ENCODE measurements around the gene NMNAT2.
"Not testable (repeated sequence)": the region's sequence is repeated elsewhere in the genome, so short reads cannot be mapped to it uniquely, and the experiment has no call there.

NMNAT2 gene

GRCh38 chr1:183275322-183275721 lies 142.9 kb downstream of the NMNAT2 start:
- Histone ChIP-seq H3K27ac (ENCODE audit: insufficient read depth, low read length, poor library complexity, severe bottlenecking) (no peak overlapping the region), H3K4me1 (ENCODE audit: control insufficient read depth, insufficient read depth, low read length, poor library complexity, severe bottlenecking) (no peaks in the 10 kb centered on the region), H3K36me3 (ENCODE audit: control insufficient read depth, insufficient read depth, low read length) (no peaks in the 10 kb centered on the region), H3K9me3 (ENCODE audit: control insufficient read depth, low read length) (no peaks in the 10 kb centered on the region), H3K27me3 (replicated peaks; ENCODE audit: control insufficient read depth, insufficient read depth, low read length, poor library complexity, severe bottlenecking) (no peaks in the 10 kb centered on the region), H3K4me3 (ENCODE audit: insufficient read depth, low read depth, low read length, poor library complexity, severe bottlenecking) (no peak overlapping the region)
- no peak for DNase-seq

DNA sequence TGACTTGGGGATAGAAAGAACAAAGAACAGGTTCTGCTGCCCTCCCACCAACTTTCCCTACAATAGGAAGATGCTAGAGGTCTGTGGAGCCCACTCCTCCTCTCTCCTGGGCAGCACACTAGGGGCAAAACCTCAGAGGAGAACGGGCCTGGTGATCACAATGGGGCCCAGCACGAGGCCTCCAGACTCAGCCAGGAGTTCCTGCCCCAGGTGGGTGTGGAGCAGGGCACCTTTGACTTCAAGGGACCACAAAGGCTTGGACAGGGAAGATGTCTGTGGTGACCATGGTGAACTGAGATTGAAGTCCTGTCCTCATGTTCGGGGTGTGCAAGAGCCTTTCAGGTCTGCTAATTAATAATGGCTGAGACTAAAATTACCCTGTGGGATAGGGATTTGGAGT lies 143.3 kb downstream of the NMNAT2 start:
- Histone ChIP-seq H3K27me3 (replicated peaks; ENCODE audit: control insufficient read depth, insufficient read depth, low read length, poor library complexity, severe bottlenecking) (no peaks in the 10 kb centered on the region), H3K9me3 (ENCODE audit: control insufficient read depth, low read length) (no peaks in the 10 kb centered on the region), H3K4me3 (ENCODE audit: insufficient read depth, low read depth, low read length, poor library complexity, severe bottlenecking) (no peak overlapping the region), H3K4me1 (ENCODE audit: control insufficient read depth, insufficient read depth, low read length, poor library complexity, severe bottlenecking) (no peaks in the 10 kb centered on the region), H3K36me3 (ENCODE audit: control insufficient read depth, insufficient read depth, low read length) (no peaks in the 10 kb centered on the region), H3K27ac (ENCODE audit: insufficient read depth, low read length, poor library complexity, severe bottlenecking) (no peak overlapping the region)
- no peak for DNase-seq

- DNase-seq; H3K4me1 ChIP-seq (ENCODE audit: control insufficient read depth, insufficient read depth, low read length, poor library complexity, severe bottlenecking); H3K27ac ChIP-seq (ENCODE audit: insufficient read depth, low read length, poor library complexity, severe bottlenecking); H3K27me3 ChIP-seq (replicated peaks; ENCODE audit: control insufficient read depth, insufficient read depth, low read length, poor library complexity, severe bottlenecking); H3K9me3 ChIP-seq (ENCODE audit: control insufficient read depth, low read length); H3K4me3 ChIP-seq (ENCODE audit: insufficient read depth, low read depth, low read length, poor library complexity, severe bottlenecking); H3K36me3 ChIP-seq (ENCODE audit: control insufficient read depth, insufficient read depth, low read length): not testable (repeated sequence)
Measured at GRCh38 chr1:183273984-183274383, 144.2 kb downstream of the NMNAT2 start.

GRCh38 chr1:183273300-183273699 lies 144.9 kb downstream of the NMNAT2 start:
- no peaks in the 10 kb centered on the region for H3K36me3 ChIP-seq (ENCODE audit: control insufficient read depth, insufficient read depth, low read length)
- no peak for DNase-seq
- no peak overlapping the region for H3K27ac ChIP-seq (ENCODE audit: insufficient read depth, low read length, poor library complexity, severe bottlenecking)
- H3K9me3 ChIP-seq (ENCODE audit: control insufficient read depth, low read length) = no peaks in the 10 kb centered on the region
- no peak overlapping the region for H3K4me3 ChIP-seq (ENCODE audit: insufficient read depth, low read depth, low read length, poor library complexity, severe bottlenecking)
- no peaks in the 10 kb centered on the region for H3K27me3 ChIP-seq (replicated peaks; ENCODE audit: control insufficient read depth, insufficient read depth, low read length, poor library complexity, severe bottlenecking)
- no peaks in the 10 kb centered on the region for H3K4me1 ChIP-seq (ENCODE audit: control insufficient read depth, insufficient read depth, low read length, poor library complexity, severe bottlenecking)

GRCh38 chr1:183272390-183272848 lies 145.8 kb downstream of the NMNAT2 start:
- no peak overlapping the region for H3K4me3 ChIP-seq (ENCODE audit: insufficient read depth, low read depth, low read length, poor library complexity, severe bottlenecking)
- no peaks in the 10 kb centered on the region for H3K27me3 ChIP-seq (replicated peaks; ENCODE audit: control insufficient read depth, insufficient read depth, low read length, poor library complexity, severe bottlenecking)
- H3K36me3 ChIP-seq (ENCODE audit: control insufficient read depth, insufficient read depth, low read length) = no peaks in the 10 kb centered on the region
- H3K27ac ChIP-seq (ENCODE audit: insufficient read depth, low read length, poor library complexity, severe bottlenecking) = no peak overlapping the region
- H3K4me1 ChIP-seq (ENCODE audit: control insufficient read depth, insufficient read depth, low read length, poor library complexity, severe bottlenecking) = no peaks in the 10 kb centered on the region
- no peaks in the 10 kb centered on the region for H3K9me3 ChIP-seq (ENCODE audit: control insufficient read depth, low read length)
- DNase-seq = no peak

- H3K27ac ChIP-seq (ENCODE audit: insufficient read depth, low read length, poor library complexity, severe bottlenecking) = no peak overlapping the region
Measured at GRCh38 chr1:183270541-183271141, 147.5 kb downstream of the NMNAT2 start.

DNA sequence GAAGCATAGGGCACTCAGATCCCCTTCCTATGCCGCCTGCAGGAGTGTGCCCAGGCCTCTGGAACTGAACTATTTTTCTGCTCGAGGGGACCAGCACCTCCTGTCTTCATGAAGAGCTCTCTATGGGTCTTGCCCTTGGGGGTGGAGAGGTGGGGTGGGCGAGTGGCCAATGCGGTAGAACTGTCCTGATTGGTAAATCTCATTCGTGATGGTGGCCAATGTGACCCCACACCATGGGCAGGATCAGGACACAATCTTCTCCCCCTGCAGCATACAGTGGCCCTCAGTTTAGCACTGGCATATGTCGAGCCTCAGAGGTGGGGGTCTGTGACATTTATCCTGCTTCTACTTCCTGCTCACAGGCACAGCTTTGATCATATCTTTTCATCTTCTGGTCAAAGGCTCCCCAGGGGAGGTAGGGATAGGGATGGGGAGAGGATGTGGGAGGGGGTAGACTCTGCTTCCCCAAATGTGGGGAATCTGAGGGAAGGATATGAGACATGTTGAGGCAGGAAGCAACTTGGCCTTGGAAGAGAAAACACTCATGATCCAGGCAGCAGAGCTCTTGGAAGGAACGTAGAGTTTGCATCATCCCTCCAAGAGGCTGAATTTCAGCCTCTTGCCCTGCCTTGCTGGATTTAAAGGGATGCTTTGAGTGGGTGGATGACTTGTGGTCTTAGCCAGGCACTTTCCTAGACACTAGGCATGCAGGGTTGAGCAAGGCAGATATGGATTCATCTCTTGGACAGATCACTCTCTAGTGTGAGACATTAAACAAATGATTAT lies 150.3 kb downstream of the NMNAT2 start:
- no peak for DNase-seq
- Histone ChIP-seq H3K27me3 (replicated peaks; ENCODE audit: control insufficient read depth, insufficient read depth, low read length, poor library complexity, severe bottlenecking) (no peaks in the 10 kb centered on the region), H3K9me3 (ENCODE audit: control insufficient read depth, low read length) (no peaks in the 10 kb centered on the region), H3K27ac (ENCODE audit: insufficient read depth, low read length, poor library complexity, severe bottlenecking) (no peak overlapping the region), H3K4me1 (ENCODE audit: control insufficient read depth, insufficient read depth, low read length, poor library complexity, severe bottlenecking) (no peaks in the 10 kb centered on the region), H3K36me3 (ENCODE audit: control insufficient read depth, insufficient read depth, low read length) (no peaks in the 10 kb centered on the region), H3K4me3 (ENCODE audit: insufficient read depth, low read depth, low read length, poor library complexity, severe bottlenecking) (no peak overlapping the region)

More at GRCh38 chr1:183270541-183271141, 147.5 kb downstream of the NMNAT2 start:
- no peak overlapping the region for H3K4me3 ChIP-seq (ENCODE audit: insufficient read depth, low read depth, low read length, poor library complexity, severe bottlenecking)
- no peaks in the 10 kb centered on the region for H3K36me3 ChIP-seq (ENCODE audit: control insufficient read depth, insufficient read depth, low read length)
- DNase-seq = no peak
- no peaks in the 10 kb centered on the region for H3K27me3 ChIP-seq (replicated peaks; ENCODE audit: control insufficient read depth, insufficient read depth, low read length, poor library complexity, severe bottlenecking)
- no peaks in the 10 kb centered on the region for H3K4me1 ChIP-seq (ENCODE audit: control insufficient read depth, insufficient read depth, low read length, poor library complexity, severe bottlenecking)
- no peaks in the 10 kb centered on the region for H3K9me3 ChIP-seq (ENCODE audit: control insufficient read depth, low read length)

GRCh38 chr1:183263886-183264602 lies 154.1 kb downstream of the NMNAT2 start:
- H3K36me3 ChIP-seq (ENCODE audit: control insufficient read depth, insufficient read depth, low read length) = no peaks in the 10 kb centered on the region
- no peak overlapping the region for H3K4me3 ChIP-seq (ENCODE audit: insufficient read depth, low read depth, low read length, poor library complexity, severe bottlenecking)
- no peaks in the 10 kb centered on the region for H3K9me3 ChIP-seq (ENCODE audit: control insufficient read depth, low read length)
- no peaks in the 10 kb centered on the region for H3K27me3 ChIP-seq (replicated peaks; ENCODE audit: control insufficient read depth, insufficient read depth, low read length, poor library complexity, severe bottlenecking)
- no peak for DNase-seq
- H3K4me1 ChIP-seq (ENCODE audit: control insufficient read depth, insufficient read depth, low read length, poor library complexity, severe bottlenecking) = no peaks in the 10 kb centered on the region
- no peak overlapping the region for H3K27ac ChIP-seq (ENCODE audit: insufficient read depth, low read length, poor library complexity, severe bottlenecking)

- no peaks in the 10 kb centered on the region for H3K4me1 ChIP-seq (ENCODE audit: control insufficient read depth, insufficient read depth, low read length, poor library complexity, severe bottlenecking)
- H3K27me3 ChIP-seq (replicated peaks; ENCODE audit: control insufficient read depth, insufficient read depth, low read length, poor library complexity, severe bottlenecking) = no peaks in the 10 kb centered on the region
- no peak for DNase-seq
- no peak overlapping the region for H3K27ac ChIP-seq (ENCODE audit: insufficient read depth, low read length, poor library complexity, severe bottlenecking)
- no peaks in the 10 kb centered on the region for H3K36me3 ChIP-seq (ENCODE audit: control insufficient read depth, insufficient read depth, low read length)
- H3K9me3 ChIP-seq (ENCODE audit: control insufficient read depth, low read length) = no peaks in the 10 kb centered on the region
- H3K4me3 ChIP-seq (ENCODE audit: insufficient read depth, low read depth, low read length, poor library complexity, severe bottlenecking) = no peak overlapping the region
Measured at GRCh38 chr1:183262628-183263200, 155.5 kb downstream of the NMNAT2 start.

Measured in effector memory CD4-positive, alpha-beta T cell (primary cell).